Activated CD8-positive, alpha-beta T cell treated with anti-CD3 and anti-CD28 coated beads for 36 hours (primary cell): ENCODE data around the gene ACTN3. TPM values are rescaled to one million over a fixed set of nuclear protein-coding genes. Genes with fewer than 3 reads are reported as not detected.

ENCODE experiments used
- ATAC-seq: fragments of 200-7000 bp; cut with Tn5 transposase; one replicate; pipeline ENCODE4 v1.10.0; 2021; ENCODE audit warnings: mild to moderate bottlenecking, moderate library complexity
- CTCF ChIA-PET: fragments of 350-600 bp; sonication (Branson Sonifier 250); formaldehyde crosslinking; loops from one replicate; lab custom pipeline; 2021; ENCODE audit warnings: antibody characterized with exemption; lab: Charles Lee
- POLR2A ChIA-PET: fragments of 350-600 bp; sonication (Branson Sonifier 250); formaldehyde crosslinking; loops from one replicate; lab custom pipeline; 2021; ENCODE audit warnings: antibody characterized with exemption; lab: Charles Lee
- DNase-seq: peaks from one replicate; pipeline ENCODE4 v3.0.0-alpha.2; 2020
- H3K27ac Mint-ChIP-seq: one replicate; pipeline ENCODE4 v1.8.0; 2021; ENCODE audit warnings: mild to moderate bottlenecking, mixed read lengths
- H3K27me3 Mint-ChIP-seq: one replicate; pipeline ENCODE4 v1.8.0; 2021; ENCODE audit warnings: mixed read lengths
- H3K36me3 Mint-ChIP-seq: one replicate; pipeline ENCODE4 v1.8.0; 2021; ENCODE audit warnings: low read depth, mixed read lengths
- H3K4me1 Mint-ChIP-seq: one replicate; pipeline ENCODE4 v1.8.0; 2021; ENCODE audit warnings: low read depth, mixed read lengths
- H3K4me3 Mint-ChIP-seq: one replicate; pipeline ENCODE4 v1.8.0; 2021; ENCODE audit warnings: mild to moderate bottlenecking, moderate library complexity, mixed read lengths
- H3K9me3 Mint-ChIP-seq: one replicate; pipeline ENCODE4 v1.8.0; 2021; ENCODE audit warnings: mixed read lengths
- intact Hi-C: fragments of 100-400 bp; cut with micrococcal nuclease; formaldehyde crosslinking; loops from one replicate; pipeline ENCODE4 v1.10.0; 2022
- total RNA-seq, 2 experiments: library from RNA; stranded (reverse); gene quantifications; one replicate each; pipeline ENCODE4 v1.2.3, GENCODE V29; 2021
- TF ChIP-seq, protein P1 (sequence below): fragments of 200-600 bp; IDR thresholded peaks from one replicate; pipeline ENCODE4 v1.8.0; 2022; ENCODE audit warnings: antibody characterized with exemption, mild to moderate bottlenecking

The ACTN3 gene
- total RNA-seq, 2 experiments from 2014 or later = 0.14 TPM; not detected in 1

DNA sequence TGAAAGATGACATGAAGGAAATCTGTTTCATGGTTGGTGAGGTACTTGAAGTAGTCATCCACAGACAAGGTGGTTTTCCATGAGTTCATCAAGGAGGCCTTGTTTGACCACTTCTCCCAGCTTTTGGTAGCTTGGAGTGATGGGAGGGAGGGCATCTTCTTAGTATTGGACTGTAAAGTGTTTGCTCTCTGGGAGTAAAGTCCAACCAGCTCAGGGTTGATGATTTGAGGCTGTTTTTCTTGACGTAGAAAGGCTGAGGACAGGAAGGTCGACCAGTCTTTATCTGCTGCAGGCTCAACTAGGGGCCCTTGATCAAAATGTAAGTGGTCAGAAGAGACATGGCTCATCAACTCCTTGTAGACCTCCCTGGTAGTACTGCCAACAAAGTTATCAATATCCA lies 44.5 kb downstream of the ACTN3 start:
- Mint-ChIP-seq H3K9me3 (no peaks in the 10 kb centered on the region), H3K4me3 (no peak overlapping the region), H3K4me1 (peaks cover 24% of the 10 kb centered on the region), H3K36me3 (no peaks in the 10 kb centered on the region), H3K27me3 (no peaks in the 10 kb centered on the region), H3K27ac (no peak overlapping the region)
- ATAC-seq (no peak), DNase-seq (no peak)
- POLR2A ChIA-PET = interaction anchor here (0.7 to 3.0 kb wide), 4 partner anchors 10 to 88 kb away, joined by 3 to 10 read pairs (median 4); partner anchors contain the start of gene RBM14
- CTCF ChIA-PET = interaction anchor here (0.7 to 5.8 kb wide), 8 partner anchors 12 to 170 kb away, joined by 3 to 67 read pairs (median 8); partner anchors contain the start of genes CTSF, MRPL11, NPAS4 and RBM4
- intact Hi-C loops = loop anchor here (5.0 kb wide), 1 partner anchor 86 kb away; the partner anchor contains the start of gene RBM4B
- TF ChIP-seq, protein P1, sequence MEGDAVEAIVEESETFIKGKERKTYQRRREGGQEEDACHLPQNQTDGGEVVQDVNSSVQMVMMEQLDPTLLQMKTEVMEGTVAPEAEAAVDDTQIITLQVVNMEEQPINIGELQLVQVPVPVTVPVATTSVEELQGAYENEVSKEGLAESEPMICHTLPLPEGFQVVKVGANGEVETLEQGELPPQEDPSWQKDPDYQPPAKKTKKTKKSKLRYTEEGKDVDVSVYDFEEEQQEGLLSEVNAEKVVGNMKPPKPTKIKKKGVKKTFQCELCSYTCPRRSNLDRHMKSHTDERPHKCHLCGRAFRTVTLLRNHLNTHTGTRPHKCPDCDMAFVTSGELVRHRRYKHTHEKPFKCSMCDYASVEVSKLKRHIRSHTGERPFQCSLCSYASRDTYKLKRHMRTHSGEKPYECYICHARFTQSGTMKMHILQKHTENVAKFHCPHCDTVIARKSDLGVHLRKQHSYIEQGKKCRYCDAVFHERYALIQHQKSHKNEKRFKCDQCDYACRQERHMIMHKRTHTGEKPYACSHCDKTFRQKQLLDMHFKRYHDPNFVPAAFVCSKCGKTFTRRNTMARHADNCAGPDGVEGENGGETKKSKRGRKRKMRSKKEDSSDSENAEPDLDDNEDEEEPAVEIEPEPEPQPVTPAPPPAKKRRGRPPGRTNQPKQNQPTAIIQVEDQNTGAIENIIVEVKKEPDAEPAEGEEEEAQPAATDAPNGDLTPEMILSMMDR = no peak

DNA sequence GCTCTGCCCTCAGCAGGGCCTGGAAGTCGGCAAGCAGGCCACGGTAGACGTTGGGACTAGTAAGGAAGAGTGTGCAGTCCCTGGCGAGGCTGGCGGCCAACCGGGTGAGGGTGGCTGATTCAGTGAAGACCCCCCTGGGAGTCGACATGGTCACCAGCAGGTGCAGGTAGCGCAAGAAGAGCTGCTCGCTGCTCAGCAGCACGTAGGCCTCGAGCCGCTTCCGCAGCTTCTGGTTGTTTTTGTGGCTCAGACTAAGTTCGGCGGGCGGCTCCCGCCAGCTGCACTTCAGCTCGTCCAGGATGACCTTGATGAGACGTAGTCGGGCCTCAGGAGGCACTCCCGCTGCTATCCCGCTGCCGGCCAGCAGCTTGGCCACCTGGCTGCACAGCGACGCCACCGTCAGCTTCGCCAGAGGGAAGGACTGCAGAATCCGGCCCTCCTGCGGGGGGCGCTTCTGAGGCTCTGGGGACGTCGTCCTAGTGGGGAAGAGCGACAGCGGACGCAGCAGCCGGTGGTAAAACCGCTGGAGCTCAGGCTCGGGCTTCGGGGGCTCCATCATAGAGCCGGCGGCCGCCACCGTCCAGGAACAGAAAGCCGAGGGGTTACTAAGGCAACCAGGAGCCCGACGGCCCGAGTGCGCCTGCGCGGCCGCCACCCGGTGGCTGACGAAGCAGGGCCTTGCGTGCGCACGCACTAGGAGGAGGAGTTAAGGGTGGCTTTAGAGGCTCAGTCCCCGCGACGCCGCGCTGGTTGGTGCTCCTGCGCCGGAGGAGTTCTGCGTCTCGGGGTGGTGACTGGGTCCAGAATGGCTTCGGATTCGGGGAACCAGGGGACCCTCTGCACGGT lies 46.0 kb downstream of the ACTN3 start, which contains the start of the genes CCDC87 and CCS:
Gene CCDC87 (minus strand): TSS at position 607 of the 846 bp plus-strand sequence. CDS start 48 bp downstream, at position 559.
Gene CCS (plus strand): TSS at position 729 of the 846 bp plus-strand sequence. CDS start 77 bp downstream, at position 806.
- intact Hi-C loops = loop anchor here (5.0 kb wide), 1 partner anchor 85 kb away; the partner anchor contains the start of gene RBM4B
- TF ChIP-seq, protein P1 = peak; percentile 75
- DNase-seq (peak; percentile 99), ATAC-seq (peak; percentile 98)
- no peaks in the 10 kb centered on the region for H3K36me3 Mint-ChIP-seq
- peaks cover 24% of the 10 kb centered on the region for H3K4me1 Mint-ChIP-seq
- ChIA-PET POLR2A (interaction anchor here (1.0 to 3.0 kb wide), 5 partner anchors 23 to 85 kb away, joined by 5 to 14 read pairs (median 10); partner anchors contain the start of genes RBM14 and RBM4B), CTCF (interaction anchor here (0.8 to 5.8 kb wide), 19 partner anchors 8 to 250 kb away, joined by 3 to 67 read pairs (median 5); partner anchors contain the start of genes CTSF, RBM4, RBM4B and ZDHHC24)
- H3K9me3 Mint-ChIP-seq = no peaks in the 10 kb centered on the region
- H3K27me3 Mint-ChIP-seq = no peaks in the 10 kb centered on the region
- peak within 1 kb of the TSS; percentile 97 for H3K27ac Mint-ChIP-seq
- peak within 1 kb of the TSS; percentile 99 for H3K4me3 Mint-ChIP-seq

DNA sequence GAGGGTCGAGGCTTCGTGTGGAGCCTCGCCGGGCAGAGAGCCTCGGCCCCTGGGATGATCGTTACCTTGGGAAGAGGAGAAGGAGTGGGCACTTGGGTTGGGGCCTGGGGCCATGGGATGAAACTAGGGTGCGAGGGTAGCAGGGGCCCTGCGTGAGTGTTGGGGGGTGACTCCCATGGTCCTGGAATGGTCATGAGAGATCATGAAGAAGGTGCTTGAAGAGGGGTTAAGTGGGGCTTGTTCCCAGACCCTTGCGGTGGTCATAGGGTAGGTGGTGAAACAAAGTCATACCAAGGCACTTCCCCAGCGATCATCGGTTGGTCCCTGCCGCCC lies 46.6 kb downstream of the ACTN3 start:
- POLR2A ChIA-PET = interaction anchor here (0.8 to 2.8 kb wide), 8 partner anchors 9 to 113 kb away, joined by 3 to 14 read pairs (median 4); partner anchors contain the start of genes DPP3, RBM14 and RBM4B
- Mint-ChIP-seq H3K27ac (peak overlapping the region; percentile 97), H3K4me3 (peak overlapping the region; percentile 99), H3K36me3 (no peaks in the 10 kb centered on the region), H3K4me1 (peaks cover 24% of the 10 kb centered on the region), H3K27me3 (no peaks in the 10 kb centered on the region), H3K9me3 (no peaks in the 10 kb centered on the region)
- TF ChIP-seq, protein P1 = no peak
- intact Hi-C loops = loop anchor here (5.0 kb wide), 1 partner anchor 84 kb away; the partner anchor contains the start of gene RBM4B
- ATAC-seq = peak; percentile 5
- peak; percentile 11 for DNase-seq
- CTCF ChIA-PET = interaction anchor here (1.1 to 5.8 kb wide), 13 partner anchors 9 to 222 kb away, joined by 3 to 67 read pairs (median 7); partner anchors contain the start of genes CTSF, MRPL11, RBM4 and RBM4B

DNA sequence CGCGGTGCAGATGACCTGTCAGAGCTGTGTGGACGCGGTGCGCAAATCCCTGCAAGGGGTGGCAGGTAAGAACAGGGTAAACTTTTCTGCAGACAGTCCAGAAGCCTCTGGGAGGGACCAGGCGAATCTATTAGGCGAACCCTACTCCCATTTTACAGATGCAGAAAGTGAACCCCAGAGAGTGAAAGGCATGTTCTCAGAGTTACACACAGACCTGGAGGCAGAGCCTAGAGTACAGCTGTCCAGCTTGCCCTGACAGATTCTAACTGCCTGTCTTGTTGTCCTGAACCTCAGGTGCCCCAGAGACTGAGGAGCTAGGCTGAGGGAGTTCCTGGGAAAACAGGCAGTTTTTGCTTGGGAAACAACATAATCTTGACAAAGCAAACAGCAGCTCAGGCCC lies 46.9 kb downstream of the ACTN3 start:
- intact Hi-C loops = loop anchor here (5.0 kb wide), 1 partner anchor 84 kb away; the partner anchor contains the start of gene RBM4B
- Mint-ChIP-seq H3K27me3 (no peaks in the 10 kb centered on the region), H3K4me3 (peak overlapping the region; percentile 99), H3K4me1 (peaks cover 24% of the 10 kb centered on the region), H3K27ac (peak overlapping the region; percentile 97), H3K9me3 (no peaks in the 10 kb centered on the region), H3K36me3 (no peaks in the 10 kb centered on the region)
- ATAC-seq = no peak
- ChIA-PET POLR2A (interaction anchor here (0.8 to 2.8 kb wide), 8 partner anchors 9 to 114 kb away, joined by 3 to 14 read pairs (median 4); partner anchors contain the start of genes DPP3, RBM14 and RBM4B), CTCF (interaction anchor here (0.9 to 5.8 kb wide), 7 partner anchors 14 to 230 kb away, joined by 3 to 67 read pairs (median 3); partner anchors contain the start of genes CTSF, MRPL11 and RBM4B)
- DNase-seq = no peak
- TF ChIP-seq, protein P1 = no peak
